Measurements from ENCODE around the gene FITM2.
"Not testable (repeated sequence)": the region's sequence is repeated elsewhere in the genome, so short reads cannot be mapped to it uniquely, and the experiment has no call there.

Gene FITM2

DNA sequence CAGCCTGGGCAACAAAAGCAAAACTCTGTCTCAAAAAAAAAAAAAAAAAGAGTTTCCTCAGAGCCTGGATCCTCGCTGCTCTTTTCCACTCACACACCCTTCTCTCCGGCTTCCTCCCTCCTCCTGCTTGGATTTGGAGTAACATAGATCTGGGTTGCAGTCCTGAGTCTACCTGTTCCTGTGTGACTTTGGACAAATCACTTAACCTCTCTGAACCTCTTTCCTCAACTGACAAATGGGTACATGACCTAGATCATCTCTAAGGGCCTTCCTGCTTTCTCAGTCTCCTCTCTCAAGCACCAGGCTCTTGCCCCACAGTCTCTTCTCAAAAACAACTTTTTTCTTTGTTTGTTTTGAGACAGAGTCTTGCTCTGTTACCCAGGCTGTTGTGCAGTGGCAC lies 20.2 kb upstream of the FITM2 start:
- DNase-seq, result no peak

GRCh38 chr20:44328428-44328827 lies 17.4 kb upstream of the FITM2 start:
- DNase-seq, result no peak

DNA sequence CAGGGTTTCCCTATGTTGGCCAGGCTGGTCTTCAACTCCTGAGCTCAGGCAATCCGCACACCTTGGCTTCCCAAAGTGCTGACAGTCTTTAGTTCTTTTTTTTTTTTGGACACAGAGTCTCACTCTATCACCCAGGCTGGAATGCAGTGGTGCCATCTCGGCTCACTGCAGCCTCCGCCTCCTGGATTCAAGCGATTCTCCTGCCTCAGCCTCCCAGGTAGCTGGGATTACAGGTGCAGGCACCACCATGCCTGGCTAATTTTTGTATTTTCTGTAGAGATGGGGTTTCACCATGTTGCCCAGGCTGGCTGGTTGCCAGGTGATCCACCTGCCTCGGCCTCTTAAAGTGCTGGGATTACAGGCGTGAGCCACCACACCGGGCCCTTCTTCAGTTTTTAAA lies 16.7 kb upstream of the FITM2 start:
- DNase-seq, result not testable (repeated sequence)

DNA sequence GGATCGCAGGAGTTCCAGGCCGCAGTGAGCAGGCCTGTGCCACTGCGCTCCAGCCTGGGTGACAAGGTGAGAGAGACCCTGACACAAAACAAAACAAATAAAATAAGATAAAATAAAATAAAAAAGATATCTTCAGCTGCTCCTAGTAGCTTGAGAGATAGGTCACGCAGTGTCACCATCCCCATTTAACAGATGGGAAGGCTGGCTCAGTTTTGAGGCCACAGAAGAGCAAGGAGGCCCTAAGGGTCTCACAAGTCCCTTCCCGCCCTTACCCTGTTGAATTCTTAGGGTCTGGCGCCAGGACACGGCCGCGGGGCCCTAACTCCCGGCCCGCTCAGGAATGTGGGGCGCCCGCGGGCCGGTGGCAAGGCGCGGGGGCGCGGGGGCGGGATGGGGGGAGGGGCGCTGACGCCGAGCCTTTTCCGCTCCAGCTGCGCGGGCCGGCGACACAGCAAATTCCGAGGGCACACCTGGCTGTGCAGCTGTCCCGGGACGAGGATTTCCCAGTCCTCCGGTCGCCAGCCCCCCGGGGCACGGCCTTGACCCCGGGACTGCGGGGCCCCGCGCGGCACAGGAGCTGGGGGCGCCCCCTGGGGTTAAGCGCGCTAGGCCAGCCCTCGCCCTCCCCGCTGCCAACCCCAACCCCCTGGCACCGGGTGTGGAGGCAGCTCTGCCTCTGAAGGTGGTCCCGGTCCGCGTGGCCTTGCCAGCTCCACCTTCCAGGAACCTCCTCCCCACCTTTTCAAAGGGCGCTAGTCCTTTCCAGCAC lies 15.6 kb upstream of the FITM2 start:
- DNase-seq, result no peak

DNA sequence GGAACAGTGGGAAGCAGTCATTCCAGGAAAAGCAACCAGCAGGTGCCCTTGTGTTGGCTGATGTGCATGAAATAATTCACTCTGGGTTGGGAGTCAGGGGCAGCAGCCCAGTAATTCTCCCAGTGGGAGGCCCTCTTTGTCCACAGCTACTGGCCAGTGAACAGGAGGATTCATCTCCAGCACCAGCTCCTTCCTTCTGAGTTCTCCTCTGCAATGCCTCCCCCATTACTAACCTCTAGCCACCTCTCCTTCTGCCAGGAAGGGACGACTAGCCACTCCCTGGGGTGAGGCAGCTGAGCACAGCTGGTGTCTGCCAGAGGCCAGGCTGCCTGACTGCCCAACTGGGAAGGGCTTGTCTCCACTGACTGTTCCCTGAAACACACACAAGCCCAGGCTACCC lies 13.3 kb upstream of the FITM2 start:
- DNase-seq, result no peak

DNA sequence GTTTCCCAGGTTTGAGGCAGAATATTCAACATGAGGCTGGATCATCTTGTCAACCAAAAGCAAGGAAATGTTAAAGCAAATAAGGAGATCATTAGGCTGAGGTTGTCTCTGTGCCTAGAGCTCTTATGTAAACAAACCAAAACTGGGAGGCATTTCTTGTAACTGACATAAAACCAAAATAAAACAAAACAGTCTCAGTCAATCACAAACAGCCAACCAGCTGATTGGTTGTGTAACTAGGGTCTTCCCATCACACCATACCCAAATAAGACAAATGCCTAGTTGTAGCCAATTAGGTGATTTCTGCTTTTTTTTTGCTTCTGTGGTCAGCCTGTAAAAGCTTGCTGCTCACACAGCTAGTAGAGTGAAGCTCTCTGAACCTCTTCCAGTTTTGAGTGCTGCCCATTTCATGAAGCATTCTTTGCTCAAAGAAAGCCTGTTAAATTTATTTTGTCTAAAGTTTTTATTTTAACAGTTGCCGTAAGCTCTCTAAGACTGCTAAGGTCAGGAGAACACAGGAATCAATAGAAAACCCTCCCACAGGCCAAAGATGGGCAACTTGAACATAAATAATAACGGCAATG lies 8.9 kb upstream of the FITM2 start:
- DNase-seq, result no peak

DNA sequence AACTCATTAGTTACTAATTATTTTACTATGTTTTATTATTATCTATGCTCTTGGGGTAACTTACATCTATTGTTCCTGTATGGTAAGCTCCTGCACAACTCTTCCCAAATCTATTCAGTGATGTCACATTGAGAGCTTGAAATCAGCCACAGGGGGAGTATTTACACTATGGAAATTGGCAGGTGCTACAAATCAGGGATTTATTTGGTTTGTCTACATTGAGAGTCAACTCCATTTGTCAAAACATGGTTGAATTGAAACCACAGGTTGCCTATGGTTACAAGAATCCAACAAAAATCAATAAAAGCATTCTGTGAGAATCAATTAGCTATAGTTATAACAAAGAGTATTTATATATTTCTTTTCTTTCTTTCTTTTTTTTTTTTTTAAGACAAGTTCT lies 3.9 kb upstream of the FITM2 start:
- no peak for DNase-seq

GRCh38 chr20:44309763-44310663 lies 989 bp downstream of the FITM2 start:
- DNase-seq, result no peak

DNA sequence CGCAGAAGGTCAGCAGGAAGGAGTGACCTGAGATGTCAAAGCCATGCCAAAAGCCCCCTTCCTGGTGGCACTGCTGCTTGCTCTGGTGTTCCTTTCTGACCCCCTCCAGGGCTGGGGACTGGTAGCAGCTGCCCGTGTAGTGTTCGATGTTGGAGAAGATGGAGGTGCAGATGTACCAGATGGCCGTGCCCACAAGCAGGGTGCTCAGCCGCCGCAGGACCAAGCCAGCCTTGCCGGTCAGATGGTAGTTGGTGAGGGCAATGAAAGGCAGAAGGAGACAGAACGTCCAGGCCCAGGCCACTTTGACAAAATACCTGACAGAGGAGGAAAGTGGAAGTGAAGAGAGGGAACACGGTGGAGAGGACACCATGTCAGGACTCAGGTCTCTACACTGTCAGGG lies 4.1 kb downstream of the FITM2 start:
- DNase-seq, result no peak

- DNase-seq, result no peak
Observed at GRCh38 chr20:44304383-44304782, 6.6 kb downstream of the FITM2 start.

DNA sequence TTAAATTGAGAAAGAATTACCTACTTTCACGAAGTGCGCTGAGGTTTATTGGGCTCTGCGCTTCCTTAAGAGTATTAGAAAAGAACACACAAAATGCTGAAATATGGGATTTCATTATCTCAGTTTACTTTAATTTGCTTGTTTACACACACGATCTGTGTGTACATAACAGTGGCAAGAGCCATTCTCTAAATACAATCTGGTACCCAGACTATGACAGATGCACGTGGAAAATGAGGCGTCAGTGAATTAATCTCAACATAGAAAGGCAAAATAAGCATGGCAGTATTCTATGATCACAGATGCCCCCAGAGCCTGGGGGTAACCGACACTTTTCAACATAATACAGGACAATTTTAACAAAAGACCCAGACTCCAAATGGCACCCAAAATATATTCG lies 8.3 kb downstream of the FITM2 start:
- no peak for DNase-seq

GRCh38 chr20:44302026-44302669 lies 8.9 kb downstream of the FITM2 start:
- no peak for DNase-seq

- no peak for DNase-seq
Observed at GRCh38 chr20:44301285-44301684, 9.7 kb downstream of the FITM2 start.

- not testable (repeated sequence) for DNase-seq
Observed at GRCh38 chr20:44299011-44299535, 11.9 kb downstream of the FITM2 start.

DNA sequence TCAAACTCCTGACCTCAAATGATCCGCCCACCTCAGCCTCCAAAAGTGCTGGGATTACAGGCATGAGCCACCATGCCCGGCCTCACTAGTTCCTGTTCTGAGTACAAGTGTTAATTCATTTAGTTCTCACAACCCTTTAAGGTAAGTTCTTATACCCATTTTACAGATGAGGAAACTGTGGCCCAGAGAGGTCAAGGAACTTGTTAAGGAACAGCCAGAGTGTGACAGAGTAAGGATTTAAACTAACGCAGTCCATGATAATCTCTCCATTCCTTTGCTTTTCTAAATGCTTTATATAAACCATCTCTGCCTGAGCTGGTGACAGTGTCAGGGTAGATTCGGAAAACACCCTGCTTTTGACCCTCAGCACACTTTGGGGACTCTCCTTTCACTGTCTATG lies 13.3 kb downstream of the FITM2 start:
- no peak for DNase-seq

DNA sequence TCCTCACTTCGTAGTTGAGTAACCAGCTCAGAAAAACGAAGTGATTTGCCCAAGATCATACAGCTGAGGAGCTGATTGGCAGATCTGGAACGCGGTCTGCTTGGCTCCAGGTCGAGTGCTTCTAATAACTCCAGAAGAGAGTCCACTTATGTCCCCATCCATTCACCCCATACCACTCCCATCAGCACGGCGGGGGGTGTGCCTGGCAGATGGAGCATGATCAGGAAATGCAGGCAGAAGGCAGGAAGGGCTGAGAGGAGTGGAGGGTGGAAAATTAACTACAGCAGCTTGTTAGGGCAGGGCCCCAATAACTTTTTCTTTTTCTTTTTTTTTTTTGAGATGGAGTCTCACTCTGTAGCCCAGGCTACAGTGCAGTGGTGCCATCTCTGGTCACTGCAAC lies 15.0 kb downstream of the FITM2 start:
- peak; percentile 58 for DNase-seq

- no peak for DNase-seq
Observed at GRCh38 chr20:44291754-44292153, 19.2 kb downstream of the FITM2 start.

DNA sequence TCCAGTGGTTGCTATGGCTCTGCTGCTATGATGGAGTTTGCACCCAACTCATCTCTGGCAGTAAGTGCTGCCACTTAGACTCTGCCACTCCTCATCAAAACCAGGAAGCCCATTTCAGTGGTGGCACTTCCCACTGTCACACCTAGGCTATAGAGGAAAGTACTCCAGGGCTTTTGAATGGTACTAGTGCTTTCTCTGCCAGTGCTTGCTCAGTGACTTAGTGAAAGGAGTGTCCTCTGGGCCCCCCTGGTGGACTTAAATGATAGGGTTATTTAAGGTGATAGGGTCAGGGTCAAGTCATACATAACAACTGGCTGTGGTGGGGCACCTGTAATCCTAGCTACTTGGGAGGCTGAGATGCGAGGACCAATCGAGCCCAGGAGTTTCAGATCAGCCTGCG lies 22.8 kb downstream of the FITM2 start:
- no peak for DNase-seq

- DNase-seq, result no peak
Observed at GRCh38 chr20:44287272-44288097, 23.5 kb downstream of the FITM2 start.

- DNase-seq, result no peak
Observed at GRCh38 chr20:44284032-44284431, 27.0 kb downstream of the FITM2 start.

DNA sequence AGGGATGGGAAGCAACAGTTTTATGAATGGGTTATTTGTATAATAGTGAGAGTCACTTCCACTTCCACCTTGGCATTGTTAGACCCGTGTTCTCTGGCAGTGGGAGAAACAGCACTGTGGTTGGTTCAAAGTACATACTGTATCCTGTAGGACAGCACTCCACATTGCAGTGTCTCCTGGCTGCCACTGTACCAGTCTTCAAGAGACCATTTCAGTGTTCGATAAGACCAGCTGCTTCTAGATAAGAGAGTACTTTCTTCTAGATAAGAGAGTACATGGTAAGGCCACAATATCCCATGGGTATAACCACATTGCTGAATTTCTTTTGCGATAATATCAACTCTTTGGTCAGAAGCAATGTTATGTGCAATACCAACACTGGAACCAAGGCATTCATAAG lies 28.8 kb downstream of the FITM2 start:
- DNase-seq, result no peak

- DNase-seq, result no peak
Observed at GRCh38 chr20:44280387-44280786, 30.6 kb downstream of the FITM2 start.

Data from NCI-H1105 (cell line).